ENCODE results near the gene SLC11A1. TPM values are rescaled to one million over a fixed set of nuclear protein-coding genes. Genes with fewer than 3 reads are reported as not detected.

Gene SLC11A1
- total and polyA plus RNA-seq, 3 donors from 2014 or later: 2.8 to 32.3 (median 12.7) TPM

DNA sequence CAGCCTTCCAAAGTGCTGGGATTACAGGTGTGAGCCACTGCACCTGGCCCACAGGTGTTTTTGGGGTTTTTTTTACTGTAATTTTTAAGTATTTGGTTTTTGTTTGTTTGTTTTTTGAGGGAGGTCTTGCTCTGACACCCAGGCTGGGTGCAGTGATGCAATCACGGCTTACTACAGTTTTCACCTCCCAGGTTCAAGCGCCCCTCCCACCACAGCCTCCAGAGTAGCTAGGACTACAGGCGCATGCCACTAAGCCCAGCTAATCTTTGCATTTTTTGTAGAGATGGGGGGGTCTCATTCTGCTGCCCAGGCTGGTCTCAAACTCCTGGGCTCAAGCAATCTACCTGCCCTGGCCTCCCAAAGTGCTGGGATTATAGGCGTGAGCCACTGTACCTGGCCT is 7.3 kb upstream of the SLC11A1 start:
- DNase-seq: no peak
- Histone ChIP-seq H3K27ac (no peak overlapping the region), H3K4me1 (no peaks in the 10 kb centered on the region), H3K9me3 (no peaks in the 10 kb centered on the region), H3K36me3 (ENCODE audit: low read depth, missing control alignments) (no peaks in the 10 kb centered on the region), H3K27me3 (no peaks in the 10 kb centered on the region), H3K4me3 (no peak overlapping the region)
- TF ChIP-seq, protein P1, sequence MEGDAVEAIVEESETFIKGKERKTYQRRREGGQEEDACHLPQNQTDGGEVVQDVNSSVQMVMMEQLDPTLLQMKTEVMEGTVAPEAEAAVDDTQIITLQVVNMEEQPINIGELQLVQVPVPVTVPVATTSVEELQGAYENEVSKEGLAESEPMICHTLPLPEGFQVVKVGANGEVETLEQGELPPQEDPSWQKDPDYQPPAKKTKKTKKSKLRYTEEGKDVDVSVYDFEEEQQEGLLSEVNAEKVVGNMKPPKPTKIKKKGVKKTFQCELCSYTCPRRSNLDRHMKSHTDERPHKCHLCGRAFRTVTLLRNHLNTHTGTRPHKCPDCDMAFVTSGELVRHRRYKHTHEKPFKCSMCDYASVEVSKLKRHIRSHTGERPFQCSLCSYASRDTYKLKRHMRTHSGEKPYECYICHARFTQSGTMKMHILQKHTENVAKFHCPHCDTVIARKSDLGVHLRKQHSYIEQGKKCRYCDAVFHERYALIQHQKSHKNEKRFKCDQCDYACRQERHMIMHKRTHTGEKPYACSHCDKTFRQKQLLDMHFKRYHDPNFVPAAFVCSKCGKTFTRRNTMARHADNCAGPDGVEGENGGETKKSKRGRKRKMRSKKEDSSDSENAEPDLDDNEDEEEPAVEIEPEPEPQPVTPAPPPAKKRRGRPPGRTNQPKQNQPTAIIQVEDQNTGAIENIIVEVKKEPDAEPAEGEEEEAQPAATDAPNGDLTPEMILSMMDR (IDR thresholded peaks at IDR 0.05): no peak
- TF ChIP-seq POLR2A (IDR thresholded peaks at IDR 0.05): no peak
- WGBS, 2 donors: 78 to 85% methylated on average over 4 of the region's 4 CpGs
- intact Hi-C loops (cut with DNase I; ENCODE audit: low total_unique reads): no loop called here

DNA sequence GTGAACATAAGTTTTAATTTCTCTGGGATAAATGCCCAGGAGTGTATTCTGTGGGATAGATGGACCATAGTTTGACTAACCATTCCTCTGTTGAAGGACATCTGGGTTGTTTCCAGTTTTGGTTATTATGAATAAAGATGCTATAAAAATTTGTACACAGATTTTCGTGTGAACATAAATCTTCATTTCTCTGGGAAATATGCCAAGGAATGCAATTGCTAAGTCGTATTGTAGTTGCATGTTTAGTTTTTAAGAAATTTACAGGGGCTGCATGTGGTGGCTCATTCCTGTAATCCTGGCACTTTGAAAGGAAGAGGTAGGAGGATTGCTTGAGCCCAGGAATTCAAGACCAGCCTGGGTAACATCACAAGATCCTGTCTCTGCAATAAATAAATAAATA is 6.9 kb upstream of the SLC11A1 start:
- intact Hi-C loops (cut with DNase I; ENCODE audit: low total_unique reads): no loop called here
- 27 to 32% methylated on average over 2 of the region's 2 CpGs for WGBS, 2 donors
- no peak for TF ChIP-seq POLR2A (IDR thresholded peaks at IDR 0.05)
- TF ChIP-seq, protein P1 (IDR thresholded peaks at IDR 0.05): no peak
- Histone ChIP-seq H3K27me3 (no peaks in the 10 kb centered on the region), H3K36me3 (ENCODE audit: low read depth, missing control alignments) (no peaks in the 10 kb centered on the region), H3K27ac (no peak overlapping the region), H3K9me3 (no peaks in the 10 kb centered on the region), H3K4me3 (no peak overlapping the region), H3K4me1 (no peaks in the 10 kb centered on the region)
- DNase-seq: no peak

DNA sequence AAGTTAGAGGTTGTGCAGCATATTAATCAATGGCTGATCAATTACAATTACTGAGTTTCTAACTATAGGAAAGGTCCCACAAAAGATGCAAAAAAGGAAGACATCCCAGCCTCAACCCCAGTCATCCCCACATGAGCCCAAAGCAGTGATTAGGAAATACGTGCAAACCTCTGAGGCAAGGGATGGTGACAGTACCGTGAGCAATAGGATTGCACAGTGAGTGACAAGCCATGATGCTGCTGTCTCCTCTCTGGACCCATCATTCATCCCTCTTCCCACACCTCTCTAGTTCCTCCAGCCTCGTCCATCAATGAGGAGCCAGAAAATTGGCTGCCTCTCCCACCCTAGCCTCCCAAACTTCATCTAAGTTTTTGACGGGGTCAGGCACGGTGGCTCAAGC is 4.0 kb upstream of the SLC11A1 start:
- no peak for DNase-seq
- WGBS, 2 donors: 92 to 96% methylated on average over 5 of the region's 5 CpGs

DNA sequence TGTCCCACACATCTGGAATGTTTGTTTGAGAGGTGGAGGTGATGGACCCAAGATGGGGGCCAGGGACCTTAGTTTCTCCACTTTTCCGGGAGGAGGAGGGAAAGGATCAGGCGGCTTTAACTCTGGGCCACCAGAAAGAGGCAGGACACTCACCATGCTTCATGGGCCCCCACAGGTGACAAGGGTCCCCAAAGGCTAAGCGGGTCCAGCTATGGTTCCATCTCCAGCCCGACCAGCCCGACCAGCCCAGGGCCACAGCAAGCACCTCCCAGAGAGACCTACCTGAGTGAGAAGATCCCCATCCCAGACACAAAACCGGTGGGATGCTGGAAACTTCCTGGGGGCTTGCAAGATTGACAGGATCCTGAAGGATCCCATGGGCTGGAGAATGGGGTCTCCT is 712 bp downstream of the SLC11A1 start:
- Histone ChIP-seq H3K4me3 (peak overlapping the region in 1 of 2 donors; percentile 7), H3K27ac (no peak overlapping the region), H3K4me1 (peaks cover 4% of the 10 kb centered on the region), H3K9me3 (no peaks in the 10 kb centered on the region), H3K27me3 (no peaks in the 10 kb centered on the region), H3K36me3 (ENCODE audit: low read depth, missing control alignments) (no peaks in the 10 kb centered on the region)
- no peak for TF ChIP-seq POLR2A (IDR thresholded peaks at IDR 0.05)
- TF ChIP-seq, protein P1 (IDR thresholded peaks at IDR 0.05): no peak
- intact Hi-C loops (cut with DNase I; ENCODE audit: low total_unique reads): no loop called here
- no peak for DNase-seq
- WGBS, 2 donors: 93 to 100% methylated on average over 1 to 6 of the region's 6 CpGs

More for the DNA sequence above, 4.0 kb upstream of the SLC11A1 start:
- H3K4me1 ChIP-seq: no peaks in the 10 kb centered on the region
- H3K27me3 ChIP-seq: no peaks in the 10 kb centered on the region
- no peak overlapping the region for H3K4me3 ChIP-seq
- TF ChIP-seq POLR2A (IDR thresholded peaks at IDR 0.05): no peak
- TF ChIP-seq, protein P1 (IDR thresholded peaks at IDR 0.05): no peak
- H3K9me3 ChIP-seq: no peaks in the 10 kb centered on the region
- no peaks in the 10 kb centered on the region for H3K36me3 ChIP-seq (ENCODE audit: low read depth, missing control alignments)
- intact Hi-C loops (cut with DNase I; ENCODE audit: low total_unique reads): no loop called here
- H3K27ac ChIP-seq: no peak overlapping the region

DNA sequence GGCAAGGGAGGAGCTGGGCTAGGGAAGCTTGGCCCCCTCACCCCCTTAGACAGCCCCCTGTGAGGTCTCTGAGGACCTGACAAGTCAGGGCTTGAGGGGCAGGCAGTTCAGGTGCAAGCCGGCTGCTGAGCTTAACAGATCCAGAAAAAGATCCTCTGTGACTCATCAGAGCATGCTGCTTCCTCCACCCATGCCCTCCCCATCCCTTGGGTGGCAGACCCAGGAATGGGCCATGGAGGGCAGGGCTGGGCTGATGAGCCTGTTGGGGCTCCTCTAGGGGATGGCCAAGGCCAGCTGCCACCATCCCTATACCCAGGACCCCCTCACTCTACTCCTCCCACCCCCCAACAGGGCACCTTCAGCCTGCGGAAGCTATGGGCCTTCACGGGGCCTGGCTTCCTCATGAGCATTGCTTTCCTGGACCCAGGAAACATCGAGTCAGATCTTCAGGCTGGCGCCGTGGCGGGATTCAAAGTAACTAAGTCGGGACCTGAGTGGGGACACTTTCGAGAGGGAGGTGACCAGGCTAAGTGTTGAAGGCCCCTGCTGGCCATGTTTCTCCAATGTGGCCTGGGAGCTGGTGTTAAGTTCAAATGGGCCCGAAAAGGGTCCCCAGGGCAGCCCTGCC is 1.9 kb downstream of the SLC11A1 start:
- Histone ChIP-seq H3K27ac (no peak overlapping the region), H3K36me3 (ENCODE audit: low read depth, missing control alignments) (no peaks in the 10 kb centered on the region), H3K27me3 (no peaks in the 10 kb centered on the region), H3K4me1 (peaks cover 4% of the 10 kb centered on the region), H3K4me3 (no peak overlapping the region), H3K9me3 (no peaks in the 10 kb centered on the region)
- intact Hi-C loops (cut with DNase I; ENCODE audit: low total_unique reads): no loop called here
- no peak for TF ChIP-seq POLR2A (IDR thresholded peaks at IDR 0.05)
- TF ChIP-seq, protein P1 (IDR thresholded peaks at IDR 0.05): no peak
- no peak for DNase-seq
- WGBS, 2 donors: 87 to 97% methylated on average over 3 to 10 of the region's 10 CpGs
